Stimulated activated CD4-positive, alpha-beta T cell treated with anti-CD3 and anti-CD28 coated beads, Interleukin-1b, Interleukin-23, amount 100 ng/mL, for 24 hours (primary cell): ENCODE measurements around the gene ACTR6.

ENCODE experiments used
- DNase-seq, 4 experiments: peaks; one replicate each; pipeline ENCODE4 v3.0.0-alpha.2; 2020; ENCODE audit warnings: low read depth in 4 of 4, low spot score in 1 of 4

ACTR6 gene

DNA sequence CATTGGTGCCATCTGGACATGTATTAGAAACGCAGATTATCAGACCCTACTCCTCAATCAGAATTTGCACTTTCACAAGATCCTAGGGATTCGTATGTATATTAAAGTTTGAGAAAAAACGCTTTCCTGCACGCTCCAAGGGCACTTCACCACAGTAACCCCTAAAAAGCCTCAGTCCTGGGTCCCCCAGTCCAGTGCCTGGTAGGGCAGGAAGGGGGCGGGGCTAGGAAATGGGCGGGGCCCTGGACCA is 65.9 kb downstream of the ACTR6 start:
- DNase-seq: peak; percentile 83 to 95 (median 92)

DNA sequence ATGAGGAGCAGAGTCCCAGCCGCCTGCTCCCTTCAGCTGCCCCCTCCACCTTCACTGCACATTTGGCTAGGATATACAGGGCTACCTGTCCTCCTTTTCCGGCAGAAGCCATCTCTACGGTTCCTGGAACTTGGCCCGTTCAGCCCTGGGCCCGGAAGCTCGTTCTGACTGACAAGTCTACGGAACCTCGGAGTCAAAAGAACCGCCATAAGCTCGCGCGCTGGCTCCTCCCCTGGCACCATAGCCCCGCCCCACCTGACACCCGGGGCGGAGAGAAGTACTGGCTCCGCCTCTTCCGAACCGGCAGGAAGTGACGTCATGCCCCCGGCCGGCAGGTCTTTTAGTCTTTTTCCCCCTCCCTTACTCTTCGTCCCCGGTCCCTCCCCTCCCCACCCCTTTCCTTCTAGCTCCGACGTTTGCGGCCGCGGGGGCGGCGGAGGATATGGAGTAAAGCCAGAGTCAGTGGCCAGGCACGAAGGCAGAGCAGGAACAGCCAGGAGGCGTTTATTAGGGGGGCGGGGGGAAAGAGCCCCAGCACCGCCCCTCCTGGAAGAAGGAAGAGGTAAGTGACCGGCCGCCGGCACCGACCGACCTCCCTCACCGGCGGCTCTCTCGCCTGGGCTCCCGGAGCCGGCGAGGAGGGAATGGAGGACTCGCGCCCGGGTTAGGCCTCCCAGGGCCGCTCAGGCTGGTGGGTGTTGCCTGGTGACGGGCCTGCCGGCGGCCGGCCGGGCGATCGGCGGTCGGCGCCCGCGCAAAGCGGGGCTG is 66.4 kb downstream of the ACTR6 start, which contains the start of the genes DEPDC4 and SCYL2:
Gene DEPDC4, minus strand, starts transcription at position 245 of the 768 bp plus-strand sequence. Its CDS starts 3 bp downstream, at position 242.
Gene SCYL2, plus strand, starts transcription at position 343 of the 768 bp plus-strand sequence. CDS start 15,794 bp downstream, outside the sequence.
- DNase-seq: peak; percentile 78 to 91 (median 84)

DNA sequence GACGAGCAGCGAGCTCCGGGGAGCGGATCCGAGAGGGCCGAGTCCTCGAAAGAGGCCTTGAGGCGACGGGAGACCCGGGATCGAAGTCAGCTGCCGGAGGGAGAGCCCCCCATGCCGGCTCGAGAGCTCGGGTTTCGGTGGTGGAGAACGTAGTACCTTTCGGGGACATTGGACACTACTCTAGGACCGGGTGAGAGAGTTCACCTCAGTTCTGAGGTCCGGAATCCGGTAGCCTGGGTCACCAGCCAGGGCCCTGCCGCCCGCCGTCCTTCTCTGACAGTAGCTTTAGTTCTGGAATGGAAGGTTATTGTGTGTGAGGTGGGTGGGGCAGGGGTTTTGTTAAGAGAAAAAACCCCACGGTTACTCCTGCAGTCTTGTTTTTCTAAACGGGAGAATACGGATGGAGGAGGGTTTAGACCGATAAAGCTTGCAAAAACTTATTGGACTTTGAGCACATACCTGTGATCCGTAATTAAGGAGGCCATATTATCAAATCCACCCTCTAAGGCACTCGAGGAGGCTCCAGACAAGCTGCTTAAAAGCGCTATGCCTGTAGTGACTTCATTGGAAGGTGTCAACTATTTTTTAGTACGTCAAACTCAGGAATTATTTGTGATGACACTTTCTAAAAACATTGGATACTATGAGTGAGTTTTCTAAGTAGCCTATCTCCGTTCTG is 67.1 kb downstream of the ACTR6 start:
- DNase-seq: peak in 2 of 4 experiments; percentile 0 to 14

DNA sequence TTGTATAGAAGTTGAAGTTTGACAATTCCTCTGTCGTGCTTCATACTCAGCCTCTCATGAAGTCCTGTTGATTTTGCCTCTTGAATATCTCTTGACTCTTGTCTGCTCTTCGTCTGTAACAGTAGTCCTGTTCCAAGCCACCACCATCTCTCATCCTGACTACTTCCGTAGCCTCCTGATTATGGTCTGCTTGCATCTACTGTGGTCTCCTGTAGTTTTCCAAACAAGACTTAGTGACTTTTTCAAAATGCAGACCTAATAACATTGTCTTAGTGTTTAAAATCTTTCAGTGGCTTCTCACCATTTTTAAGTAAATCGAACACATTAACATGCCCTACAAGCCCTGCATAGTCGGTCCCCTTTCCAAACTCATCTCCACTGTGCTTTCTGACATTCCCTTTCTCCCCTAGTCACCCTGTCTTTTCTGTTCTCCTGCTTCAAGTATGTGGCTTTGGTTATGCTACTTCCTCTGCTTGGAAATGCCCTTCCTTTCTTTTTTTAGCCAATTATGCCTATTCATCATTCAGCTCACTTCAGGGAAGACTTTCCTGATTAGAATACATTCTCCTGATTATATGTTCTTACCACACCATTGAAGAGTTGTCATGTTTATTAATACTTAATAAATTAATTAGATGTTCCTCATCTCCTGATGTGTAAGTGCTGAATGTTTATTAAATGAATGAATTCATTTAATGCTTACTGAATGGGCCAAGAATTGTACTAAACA is 68.4 kb downstream of the ACTR6 start:
- no peak for DNase-seq

DNA sequence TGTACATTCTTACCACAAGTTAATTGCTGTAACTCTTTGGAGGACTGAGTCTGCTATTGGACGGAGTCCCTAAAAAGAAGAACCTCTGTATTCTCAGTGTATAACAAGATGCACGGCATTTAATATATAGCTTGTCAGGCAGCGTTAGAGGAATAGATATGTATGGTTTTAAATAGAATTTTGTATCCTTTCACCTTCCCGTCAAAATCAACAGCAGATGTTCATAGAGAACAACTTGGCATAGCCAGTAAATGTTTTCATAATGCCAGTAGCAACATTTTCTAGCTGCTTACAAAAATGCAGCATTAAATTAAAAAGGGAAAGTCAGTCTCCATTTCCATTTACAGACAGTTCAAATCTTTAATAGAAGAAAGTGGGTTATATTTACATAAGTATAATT is 73.2 kb downstream of the ACTR6 start:
- DNase-seq: no peak
